ENCODE results near the gene SLC35G6.
"Not testable (repeated sequence)": the region's sequence is repeated elsewhere in the genome, so short reads cannot be mapped to it uniquely, and the experiment has no call there.

Gene SLC35G6

GRCh38 chr17:7460850-7461660, 20.2 kb upstream of the SLC35G6 start:
- DNase-seq = no peak

DNA sequence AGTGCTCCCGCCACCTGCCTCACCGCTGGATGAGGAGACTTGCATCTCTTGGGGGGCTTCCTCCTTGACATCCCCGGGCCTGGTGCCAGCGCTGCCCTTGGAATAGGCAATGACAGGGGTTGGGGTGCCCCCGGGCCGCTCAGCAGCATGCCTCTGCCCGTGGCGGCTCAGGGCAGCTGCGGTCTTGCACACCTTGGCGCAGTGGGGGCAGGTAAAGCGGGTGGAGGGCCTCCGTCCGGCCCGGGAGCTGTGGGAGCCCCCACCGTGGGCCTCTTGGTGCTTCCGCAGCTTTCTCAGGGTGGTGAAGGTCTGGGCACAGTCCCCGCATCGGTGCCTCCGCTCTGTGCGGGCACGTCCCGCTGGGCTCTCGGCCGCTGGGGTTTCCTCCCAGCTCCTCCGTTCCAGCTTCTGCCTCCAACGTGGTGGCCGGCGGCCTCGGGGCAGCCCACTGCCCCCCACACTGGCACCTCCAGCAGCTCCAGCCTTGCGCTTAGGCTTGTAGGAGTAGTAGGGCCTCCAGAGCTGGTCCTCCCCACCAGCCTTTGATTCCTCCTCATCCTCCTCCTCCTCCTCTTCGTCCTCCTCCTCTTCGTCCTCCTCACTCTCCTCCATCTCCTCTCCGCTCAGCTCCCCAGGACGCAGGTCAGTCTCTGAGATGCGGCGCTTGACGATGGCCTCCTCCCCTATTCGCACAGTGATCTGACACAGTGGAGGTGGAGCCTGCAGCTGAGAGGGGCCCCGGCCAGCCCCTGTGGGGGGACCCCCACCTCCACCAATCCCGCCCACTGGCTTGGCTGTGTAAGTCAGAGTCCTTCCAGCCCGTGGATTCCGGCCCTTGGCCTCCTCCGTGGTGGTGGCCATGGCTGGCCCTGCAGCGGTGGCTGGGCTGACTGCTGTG, 18.5 kb upstream of the SLC35G6 start:
- no peak for DNase-seq

GRCh38 chr17:7463372-7463846, 17.8 kb upstream of the SLC35G6 start:
- DNase-seq = no peak

DNA sequence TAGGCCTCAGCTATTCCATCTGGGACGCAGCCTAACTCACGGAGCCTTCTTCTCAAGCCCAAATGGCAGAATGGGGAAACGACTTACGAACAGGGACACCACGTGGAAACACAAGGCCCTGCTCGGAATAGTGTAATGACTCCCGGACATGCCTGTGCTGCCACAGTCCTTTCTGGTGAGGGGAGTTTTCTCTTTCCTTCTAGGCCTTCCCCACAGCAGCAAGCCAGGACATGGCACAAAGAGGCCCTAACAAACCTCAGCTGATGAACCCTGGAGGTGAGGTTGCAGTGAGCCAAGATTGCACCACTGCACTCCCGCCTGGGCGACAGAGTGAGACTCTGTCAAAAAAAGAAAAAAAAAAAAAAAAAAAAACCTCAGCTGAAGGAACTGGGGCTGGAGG, 17.2 kb upstream of the SLC35G6 start:
- DNase-seq = no peak

DNA sequence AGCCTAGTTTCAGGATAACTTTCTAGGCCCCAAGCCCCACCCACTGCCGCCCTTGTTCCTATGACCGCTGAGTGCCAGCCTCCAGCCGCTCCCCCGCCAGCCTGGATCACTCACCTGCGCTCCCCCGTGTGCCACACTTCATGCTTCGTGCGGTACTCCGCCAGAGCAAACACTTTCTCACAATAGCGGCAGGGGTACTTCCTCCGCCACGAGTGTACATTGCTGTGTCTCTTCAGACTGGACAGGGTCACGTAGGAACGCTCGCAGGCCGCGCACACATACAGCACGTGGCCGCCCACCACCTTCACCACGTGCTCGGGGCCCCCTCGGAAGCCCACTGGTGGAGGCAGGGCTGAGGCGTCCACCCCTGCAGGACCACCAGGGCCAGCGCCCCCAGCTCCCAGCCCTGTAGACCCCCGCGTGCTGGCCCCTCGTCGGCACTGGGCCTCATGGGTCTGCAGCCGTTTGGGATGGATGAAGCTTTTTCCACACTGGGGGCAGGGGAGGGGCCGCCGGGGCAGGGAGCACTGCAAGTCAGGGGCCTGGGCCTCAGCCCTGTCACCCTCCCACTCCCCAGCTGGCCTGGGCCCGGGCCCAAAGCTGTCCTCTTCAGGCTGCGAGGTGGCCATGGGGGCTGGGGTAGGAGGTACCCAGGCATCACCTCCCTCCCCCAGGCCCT, 15.5 kb upstream of the SLC35G6 start:
- no peak for DNase-seq

GRCh38 chr17:7466318-7466638, 15.0 kb upstream of the SLC35G6 start:
- no peak for DNase-seq

DNA sequence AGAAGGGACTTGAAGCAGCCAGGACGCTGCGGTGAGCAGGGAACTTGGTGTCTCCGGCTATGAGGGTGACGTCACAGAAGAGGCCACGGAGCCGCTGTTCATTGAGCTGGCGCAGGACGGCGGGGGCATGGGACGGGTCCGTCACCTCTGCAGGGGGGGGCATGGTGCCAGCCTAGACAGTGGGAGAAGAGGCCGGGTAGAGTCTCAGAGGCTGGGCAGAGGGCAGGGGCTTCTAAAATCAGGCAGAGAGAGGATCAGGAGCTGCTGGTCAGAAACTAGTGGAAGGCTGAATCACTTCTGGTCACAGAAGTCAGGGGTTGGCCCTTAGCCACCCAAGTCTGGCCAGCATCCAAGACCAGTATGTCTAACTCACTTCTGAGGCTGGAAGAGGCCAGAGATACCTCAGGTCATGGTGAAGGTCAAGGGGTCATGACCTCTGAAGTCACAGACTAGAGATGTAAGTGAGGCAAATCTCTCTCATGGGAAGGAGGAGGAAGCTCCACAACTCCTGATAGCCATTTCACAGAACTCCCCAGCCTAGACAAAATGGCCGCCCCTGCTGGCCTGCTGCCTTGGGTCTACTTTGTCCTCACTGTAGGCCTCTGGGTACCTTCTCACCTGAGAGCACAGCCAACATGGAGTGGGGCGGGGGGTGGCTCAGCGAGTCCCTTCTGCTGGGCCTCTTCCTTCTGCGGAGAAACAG, 14.5 kb upstream of the SLC35G6 start:
- no peak for DNase-seq

DNA sequence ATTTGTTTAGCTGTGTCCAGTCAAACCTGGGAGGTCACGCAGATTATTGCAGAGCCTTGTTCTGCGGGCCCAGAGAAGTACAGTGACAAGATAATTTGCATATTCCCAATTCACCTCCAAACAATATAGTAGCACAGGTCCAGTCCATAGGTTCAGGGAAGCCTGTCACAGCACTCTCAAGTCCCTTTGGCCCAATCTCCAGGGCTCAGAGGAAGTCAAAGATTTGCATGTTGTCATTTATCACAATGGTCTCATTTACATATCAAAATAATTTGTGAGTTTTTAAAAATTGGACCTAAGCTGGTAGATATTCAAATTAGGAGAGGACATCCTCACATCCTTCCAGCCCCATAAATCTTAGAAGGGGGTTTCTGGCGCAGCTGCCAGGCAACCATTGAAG, 13.7 kb upstream of the SLC35G6 start:
- DNase-seq = no peak

DNA sequence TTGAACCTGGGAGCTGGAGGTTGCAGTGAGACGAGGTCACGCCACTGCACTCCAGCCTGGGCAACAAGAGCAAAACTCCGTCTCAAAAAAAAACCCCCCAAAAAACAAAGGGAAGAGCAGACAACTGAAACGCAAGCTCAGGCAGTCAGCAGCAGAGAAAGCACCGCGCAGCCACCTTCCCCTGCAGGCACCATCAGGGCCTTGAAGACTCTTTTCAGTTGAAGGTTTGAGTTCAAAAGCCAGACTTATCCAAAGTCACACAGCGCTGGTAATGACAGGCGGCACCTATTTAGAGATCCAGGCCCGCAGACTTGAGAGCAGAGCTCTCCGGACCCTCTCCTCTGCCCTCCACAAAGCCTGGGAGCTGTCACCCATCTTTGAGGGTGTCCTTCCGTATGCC, 13.0 kb upstream of the SLC35G6 start:
- no peak for DNase-seq

DNA sequence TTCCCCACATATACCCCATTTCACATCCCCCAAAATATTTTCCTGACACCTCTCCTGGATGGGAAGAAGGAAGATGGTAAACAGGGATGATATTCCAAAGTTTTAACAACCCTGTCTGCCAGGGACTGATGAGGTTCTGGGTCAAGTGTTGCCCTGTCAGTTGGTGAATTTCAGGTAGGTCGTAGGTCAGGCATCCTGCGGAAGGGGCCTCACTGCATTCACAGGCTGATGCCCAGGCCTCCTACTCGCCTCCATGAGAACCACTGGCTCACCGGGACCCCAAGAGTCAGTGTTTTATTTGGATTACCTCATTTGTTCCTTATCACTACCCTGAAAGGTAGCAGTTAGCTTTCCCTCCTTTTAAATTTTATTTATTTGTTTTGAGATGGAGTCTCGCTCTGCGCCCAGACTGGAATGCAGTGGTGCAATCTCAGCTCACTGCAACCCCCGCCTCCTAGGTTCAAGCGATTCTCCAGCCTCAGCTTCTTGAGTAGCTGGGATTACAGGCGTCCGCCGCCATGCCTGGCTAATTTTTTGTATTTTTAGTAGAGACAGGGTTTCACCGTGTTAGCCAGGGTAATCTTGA, 12.3 kb upstream of the SLC35G6 start:
- DNase-seq = no peak

GRCh38 chr17:7469843-7470242, 11.4 kb upstream of the SLC35G6 start:
- DNase-seq = not testable (repeated sequence)

GRCh38 chr17:7470457-7470973, 10.7 kb upstream of the SLC35G6 start:
- not testable (repeated sequence) for DNase-seq

DNA sequence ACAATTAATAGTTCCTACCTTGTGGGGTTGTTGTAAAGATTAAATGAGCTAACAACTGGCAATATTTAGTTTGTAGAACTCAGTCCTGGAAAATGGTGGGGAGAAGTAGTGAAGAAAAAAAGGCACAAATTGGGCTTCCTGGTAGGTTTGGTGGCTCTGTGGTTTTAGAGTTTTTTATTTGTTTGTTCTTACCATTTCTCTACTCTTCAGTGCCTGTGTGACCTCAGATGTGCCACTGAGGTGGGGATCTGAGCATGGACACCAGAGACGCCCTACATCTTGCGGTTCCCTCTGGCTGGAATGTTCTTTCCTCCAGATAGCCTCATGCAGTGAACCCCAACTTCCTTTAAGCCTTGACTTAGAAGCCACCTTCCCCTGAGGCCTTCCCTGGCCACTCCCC, 9.5 kb upstream of the SLC35G6 start:
- no peak for DNase-seq

GRCh38 chr17:7474767-7475166, 6.5 kb upstream of the SLC35G6 start:
- not testable (repeated sequence) for DNase-seq

- no peak for DNase-seq
Observed at GRCh38 chr17:7475764-7476422, 5.4 kb upstream of the SLC35G6 start.

GRCh38 chr17:7476494-7476893, 4.8 kb upstream of the SLC35G6 start:
- no peak for DNase-seq

GRCh38 chr17:7476951-7477350, 4.3 kb upstream of the SLC35G6 start:
- DNase-seq = no peak

GRCh38 chr17:7477392-7478275, 3.6 kb upstream of the SLC35G6 start:
- no peak for DNase-seq

- DNase-seq = peak in 1 of 2 donors; percentile 38
Observed at GRCh38 chr17:7478276-7479212, 2.7 kb upstream of the SLC35G6 start.
